SK-N-SH (cell line): ENCODE data around the gene LSM14B. TPM values are rescaled to one million over a fixed set of nuclear protein-coding genes. Genes with fewer than 3 reads are reported as not detected.

Experiments
- CTCF ChIA-PET: fragments of 300-600, 350-600 bp; formaldehyde crosslinking; extraction: SDS; loops from one replicate; lab custom pipeline; 2021; lab: Yijun Ruan, JAX
- POLR2A ChIA-PET: fragments of 350-600 bp; sonication (Branson Sonifier 250); formaldehyde crosslinking; extraction: SDS; loops from one replicate; lab custom pipeline; 2020; ENCODE audit warnings: antibody characterized with exemption, inconsistent platforms; lab: Yijun Ruan, JAX
- DNase-seq: peaks from one replicate; pipeline ENCODE4 v3.0.0; 2012
- H2AFZ ChIP-seq: fragments of 200-600 bp; sonication (generic); 2 replicates; pipeline ENCODE4 v1.8.1; 2016; ENCODE audit warnings: antibody characterized with exemption, mild to moderate bottlenecking, low read depth
- H3F3A ChIP-seq: fragments of 200-600 bp; sonication (generic); replicated peaks from 2 replicates; pipeline ENCODE3; 2016; ENCODE audit warnings: antibody characterized with exemption, mild to moderate bottlenecking; ENCODE audit not compliant: insufficient read depth
- H3K27ac ChIP-seq, 2 experiments: fragments of 200-500 bp in 1 of 2; fragments of 200-600 bp in 1 of 2; sonication (Bioruptor generic) in 1 of 2; sonication (generic), shearing (Covaris generic) in 1 of 2; 2 replicates each; pipeline versions ENCODE4 v1.5.1 to v1.6.1; 2014 to 2016; ENCODE audit warnings: low read depth in 2 of 2, inconsistent platforms in 1 of 2, low read length in 1 of 2, mild to moderate bottlenecking in 1 of 2, mixed read lengths in 1 of 2
- H3K27me3 ChIP-seq: fragments of 200-600 bp; sonication (generic), shearing (Covaris generic); 2 replicates; pipeline ENCODE4 v1.6.1; 2016; ENCODE audit warnings: mixed run types; ENCODE audit not compliant: insufficient read depth
- H3K36me3 ChIP-seq, 2 experiments: fragments of 200-500 bp in 1 of 2; fragments of 200-600 bp in 1 of 2; sonication (Bioruptor generic) in 1 of 2; sonication (generic) in 1 of 2; replicated peaks in 1 of 2; 2 replicates each; pipeline versions ENCODE3 to v1.5.1; 2014 to 2016; ENCODE audit warnings: low read length in 1 of 2, mild to moderate bottlenecking in 1 of 2; ENCODE audit not compliant: insufficient read depth in 2 of 2, control insufficient read depth in 1 of 2
- H3K4me1 ChIP-seq, 2 experiments: fragments of 200-500 bp in 1 of 2; fragments of 200-600 bp in 1 of 2; sonication (Bioruptor generic) in 1 of 2; sonication (generic), shearing (Covaris generic) in 1 of 2; 2 replicates each; pipeline versions ENCODE4 v1.5.1 to v1.6.1; 2014 to 2016; ENCODE audit warnings: low read depth in 1 of 2, low read length in 1 of 2, mixed run types in 1 of 2; ENCODE audit not compliant: insufficient read depth in 2 of 2, control insufficient read depth in 1 of 2
- H3K4me2 ChIP-seq: fragments of 200-600 bp; sonication (generic), shearing (Covaris generic); 2 replicates; pipeline ENCODE4 v1.6.1; 2017; ENCODE audit warnings: mixed run types
- H3K4me3 ChIP-seq, 2 experiments: fragments of 200-500 bp in 1 of 2; fragments of 200-600 bp in 1 of 2; sonication (Bioruptor generic) in 1 of 2; sonication (generic), shearing (Covaris generic) in 1 of 2; 2 replicates each; pipeline versions ENCODE4 v1.5.1 to v1.8.1; 2014 to 2016; ENCODE audit warnings: low read depth in 2 of 2, inconsistent platforms in 1 of 2, low read length in 1 of 2, mild to moderate bottlenecking in 1 of 2, mixed read lengths in 1 of 2, moderate library complexity in 1 of 2
- H3K79me2 ChIP-seq: fragments of 200-600 bp; sonication (generic); 2 replicates; pipeline ENCODE4 v1.8.1; 2017; ENCODE audit warnings: mild to moderate bottlenecking; ENCODE audit not compliant: insufficient read depth
- H3K9ac ChIP-seq: fragments of 200-600 bp; sonication (generic); 2 replicates; pipeline ENCODE4 v1.6.1; 2017; ENCODE audit warnings: mixed run types
- H3K9me2 ChIP-seq: fragments of 200-600 bp; sonication (generic); 2 replicates; pipeline ENCODE4 v1.6.1; 2017; ENCODE audit warnings: mixed run types
- H3K9me3 ChIP-seq: fragments of 200-600 bp; sonication (generic); 2 replicates; pipeline ENCODE4 v1.6.1; 2017; ENCODE audit warnings: mixed run types, mild to moderate bottlenecking, moderate library complexity
- H4K20me1 ChIP-seq: fragments of 200-600 bp; sonication (generic); 2 replicates; pipeline ENCODE4 v1.6.1; 2017; ENCODE audit warnings: mild to moderate bottlenecking, mixed run types; ENCODE audit not compliant: insufficient read depth
- CHD2 ChIP-seq: fragments of 150-350 bp; IDR thresholded peaks from 2 replicates; pipeline ENCODE4 v1.6.1; 2018; ENCODE audit warnings: low read length; ENCODE audit not compliant: partially characterized antibody
- ELF1 ChIP-seq: IDR thresholded peaks from 2 replicates; pipeline ENCODE4 v1.4.0; 2012
- EZH2phosphoT487 ChIP-seq: fragments of 200-600 bp; sonication (generic); IDR thresholded peaks from 2 replicates; pipeline ENCODE4 v1.6.1; 2017; ENCODE audit warnings: low read depth, mixed run types, mild to moderate bottlenecking, antibody characterized with exemption, moderate library complexity, borderline replicate concordance
- FOXJ3 ChIP-seq: sonication (generic); formaldehyde crosslinking; IDR thresholded peaks from 2 replicates; pipeline ENCODE4 v1.5.1; 2020; ENCODE audit warnings: mild to moderate bottlenecking, missing genetic modification reagents
- GABPA ChIP-seq: IDR thresholded peaks from 2 replicates; pipeline ENCODE4 v1.4.0; 2012; ENCODE audit warnings: low read depth, mild to moderate bottlenecking
- NRF1 ChIP-seq: IDR thresholded peaks from 2 replicates; pipeline ENCODE4 v1.6.1; 2012; ENCODE audit warnings: low read depth, mild to moderate bottlenecking, low read length
- RAD21 ChIP-seq: IDR thresholded peaks from 2 replicates; pipeline ENCODE4 v1.6.1; 2012; ENCODE audit warnings: mild to moderate bottlenecking, low read length
- RCOR1 ChIP-seq: fragments of 150-350 bp; IDR thresholded peaks from 2 replicates; pipeline ENCODE4 v1.6.1; 2017; ENCODE audit warnings: antibody characterized with exemption, low read length
- REST ChIP-seq: IDR thresholded peaks from 2 replicates; pipeline ENCODE4 v1.6.1; 2012; ENCODE audit warnings: mild to moderate bottlenecking, low read depth, low read length, moderate library complexity
- RXRA ChIP-seq: IDR thresholded peaks from 2 replicates; pipeline ENCODE4 v1.4.0; 2012; ENCODE audit warnings: low read depth, mild to moderate bottlenecking, borderline replicate concordance
- SIN3A ChIP-seq: IDR thresholded peaks from 2 replicates; pipeline ENCODE4 v1.6.1; 2012; ENCODE audit warnings: low read depth, mild to moderate bottlenecking, low read length, moderate library complexity, borderline replicate concordance
- TAF1 ChIP-seq: IDR thresholded peaks from 2 replicates; pipeline ENCODE4 v1.6.1; 2012; ENCODE audit warnings: low read depth, mild to moderate bottlenecking, low read length, moderate library complexity, borderline replicate concordance
- TCF12 ChIP-seq: IDR thresholded peaks from 2 replicates; pipeline ENCODE4 v1.4.0; 2012
- WGBS: methylation state at CpG from one replicate; pipeline ENCODE4 v1.1.6; 2017; ENCODE audit warnings: low lambda C conversion rate; 5-methylcytosine and 5-hydroxymethylcytosine counted together
- polyA plus RNA-seq, 3 experiments: library from polyadenylated mRNA; depleted of rRNA; stranded (reverse); fragments of >200 nt; gene quantifications; 2 replicates each; pipeline ENCODE4 v1.2.3, GENCODE V29; 2012
- TF ChIP-seq, protein P1 (sequence below): IDR thresholded peaks from 2 replicates; pipeline ENCODE4 v1.4.0; 2012; ENCODE audit warnings: low read depth, borderline replicate concordance
- TF ChIP-seq, protein P2 (sequence below): IDR thresholded peaks from 2 replicates; pipeline ENCODE4; 2012
- TF ChIP-seq, protein P3 (sequence below): fragments of 150-350 bp; IDR thresholded peaks from 2 replicates; pipeline ENCODE4 v1.6.1; 2017; ENCODE audit warnings: antibody characterized with exemption, low read length, low read depth, borderline replicate concordance
- TF ChIP-seq, protein P4 (sequence below): fragments of 150-350 bp; IDR thresholded peaks from 2 replicates; pipeline ENCODE4 v1.6.1; 2016; ENCODE audit warnings: mild to moderate bottlenecking, low read depth, low read length
- TF ChIP-seq, protein P5 (sequence below): fragments of 200-600 bp; sonication (generic); IDR thresholded peaks from 2 replicates; pipeline ENCODE4 v1.6.1; 2017; ENCODE audit warnings: antibody characterized with exemption, mild to moderate bottlenecking, moderate library complexity

Gene LSM14B
- polyA plus RNA-seq, 1 of the 3 experiments (the other 2 are of a cell fraction), result 64.6 TPM

DNA sequence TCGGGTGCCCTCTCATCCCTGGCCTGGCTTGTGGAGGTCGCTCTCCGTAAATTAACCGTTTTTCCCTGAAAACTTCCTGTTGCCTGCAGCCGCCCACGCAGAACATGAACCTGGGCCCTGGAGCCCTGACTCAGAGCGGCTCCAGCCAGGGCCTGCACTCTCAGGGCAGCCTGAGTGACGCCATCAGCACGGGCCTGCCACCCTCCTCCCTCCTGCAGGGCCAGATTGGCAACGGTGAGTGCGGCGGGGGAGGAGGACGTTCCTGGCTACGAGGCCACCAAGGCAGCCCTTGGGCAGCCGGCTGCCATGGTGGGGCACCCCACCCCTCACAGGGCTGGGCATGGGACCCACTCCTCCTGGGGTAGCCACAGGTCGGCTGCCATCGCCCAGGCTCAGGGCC, 39.1 kb downstream of the LSM14B start:
- 74% methylated on average over 11 of the region's 17 CpGs for WGBS
- no peak overlapping the region for H3K9ac ChIP-seq
- H2AFZ ChIP-seq, result no peak overlapping the region
- peaks cover 26% of the 10 kb centered on the region for H4K20me1 ChIP-seq
- no peak for DNase-seq
- ChIA-PET POLR2A (no interaction called here), CTCF (no interaction called here)
- H3K4me1 ChIP-seq, result peaks cover 0 to 5% of the 10 kb centered on the region in 2 experiments; a peak in 1 of 4 replicates
- H3F3A ChIP-seq, result no peaks in the 10 kb centered on the region
- H3K27me3 ChIP-seq, result no peaks in the 10 kb centered on the region
- no peaks in the 10 kb centered on the region for H3K9me3 ChIP-seq
- peaks cover 0 to 37% of the 10 kb centered on the region in 2 experiments for H3K36me3 ChIP-seq
- H3K27ac ChIP-seq, result no peak overlapping the region; a peak in 1 of 4 replicates
- TF ChIP-seq ELF1, result no peak
- TF ChIP-seq, protein P1, sequence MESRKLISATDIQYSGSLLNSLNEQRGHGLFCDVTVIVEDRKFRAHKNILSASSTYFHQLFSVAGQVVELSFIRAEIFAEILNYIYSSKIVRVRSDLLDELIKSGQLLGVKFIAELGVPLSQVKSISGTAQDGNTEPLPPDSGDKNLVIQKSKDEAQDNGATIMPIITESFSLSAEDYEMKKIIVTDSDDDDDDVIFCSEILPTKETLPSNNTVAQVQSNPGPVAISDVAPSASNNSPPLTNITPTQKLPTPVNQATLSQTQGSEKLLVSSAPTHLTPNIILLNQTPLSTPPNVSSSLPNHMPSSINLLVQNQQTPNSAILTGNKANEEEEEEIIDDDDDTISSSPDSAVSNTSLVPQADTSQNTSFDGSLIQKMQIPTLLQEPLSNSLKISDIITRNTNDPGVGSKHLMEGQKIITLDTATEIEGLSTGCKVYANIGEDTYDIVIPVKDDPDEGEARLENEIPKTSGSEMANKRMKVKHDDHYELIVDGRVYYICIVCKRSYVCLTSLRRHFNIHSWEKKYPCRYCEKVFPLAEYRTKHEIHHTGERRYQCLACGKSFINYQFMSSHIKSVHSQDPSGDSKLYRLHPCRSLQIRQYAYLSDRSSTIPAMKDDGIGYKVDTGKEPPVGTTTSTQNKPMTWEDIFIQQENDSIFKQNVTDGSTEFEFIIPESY, result no peak
- TF ChIP-seq, protein P2, sequence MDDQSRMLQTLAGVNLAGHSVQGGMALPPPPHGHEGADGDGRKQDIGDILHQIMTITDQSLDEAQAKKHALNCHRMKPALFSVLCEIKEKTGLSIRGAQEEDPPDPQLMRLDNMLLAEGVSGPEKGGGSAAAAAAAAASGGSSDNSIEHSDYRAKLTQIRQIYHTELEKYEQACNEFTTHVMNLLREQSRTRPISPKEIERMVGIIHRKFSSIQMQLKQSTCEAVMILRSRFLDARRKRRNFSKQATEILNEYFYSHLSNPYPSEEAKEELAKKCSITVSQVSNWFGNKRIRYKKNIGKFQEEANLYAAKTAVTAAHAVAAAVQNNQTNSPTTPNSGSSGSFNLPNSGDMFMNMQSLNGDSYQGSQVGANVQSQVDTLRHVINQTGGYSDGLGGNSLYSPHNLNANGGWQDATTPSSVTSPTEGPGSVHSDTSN, result no peak
- no peak for TF ChIP-seq RCOR1
- TF ChIP-seq, protein P3, sequence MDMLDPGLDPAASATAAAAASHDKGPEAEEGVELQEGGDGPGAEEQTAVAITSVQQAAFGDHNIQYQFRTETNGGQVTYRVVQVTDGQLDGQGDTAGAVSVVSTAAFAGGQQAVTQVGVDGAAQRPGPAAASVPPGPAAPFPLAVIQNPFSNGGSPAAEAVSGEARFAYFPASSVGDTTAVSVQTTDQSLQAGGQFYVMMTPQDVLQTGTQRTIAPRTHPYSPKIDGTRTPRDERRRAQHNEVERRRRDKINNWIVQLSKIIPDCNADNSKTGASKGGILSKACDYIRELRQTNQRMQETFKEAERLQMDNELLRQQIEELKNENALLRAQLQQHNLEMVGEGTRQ, result no peak
- TF ChIP-seq RXRA, result no peak
- TF ChIP-seq, protein P4, sequence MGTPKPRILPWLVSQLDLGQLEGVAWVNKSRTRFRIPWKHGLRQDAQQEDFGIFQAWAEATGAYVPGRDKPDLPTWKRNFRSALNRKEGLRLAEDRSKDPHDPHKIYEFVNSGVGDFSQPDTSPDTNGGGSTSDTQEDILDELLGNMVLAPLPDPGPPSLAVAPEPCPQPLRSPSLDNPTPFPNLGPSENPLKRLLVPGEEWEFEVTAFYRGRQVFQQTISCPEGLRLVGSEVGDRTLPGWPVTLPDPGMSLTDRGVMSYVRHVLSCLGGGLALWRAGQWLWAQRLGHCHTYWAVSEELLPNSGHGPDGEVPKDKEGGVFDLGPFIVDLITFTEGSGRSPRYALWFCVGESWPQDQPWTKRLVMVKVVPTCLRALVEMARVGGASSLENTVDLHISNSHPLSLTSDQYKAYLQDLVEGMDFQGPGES, result no peak
- no peak for TF ChIP-seq SIN3A
- no peak for TF ChIP-seq EZH2phosphoT487
- TF ChIP-seq RAD21, result no peak
- no peak for TF ChIP-seq GABPA
- no peak for TF ChIP-seq TAF1
- TF ChIP-seq FOXJ3 (CRISPR knock-in tag), result no peak
- no peak for TF ChIP-seq NRF1
- no peak for TF ChIP-seq REST
- TF ChIP-seq TCF12, result no peak
- no peak for TF ChIP-seq CHD2
- TF ChIP-seq, protein P5, sequence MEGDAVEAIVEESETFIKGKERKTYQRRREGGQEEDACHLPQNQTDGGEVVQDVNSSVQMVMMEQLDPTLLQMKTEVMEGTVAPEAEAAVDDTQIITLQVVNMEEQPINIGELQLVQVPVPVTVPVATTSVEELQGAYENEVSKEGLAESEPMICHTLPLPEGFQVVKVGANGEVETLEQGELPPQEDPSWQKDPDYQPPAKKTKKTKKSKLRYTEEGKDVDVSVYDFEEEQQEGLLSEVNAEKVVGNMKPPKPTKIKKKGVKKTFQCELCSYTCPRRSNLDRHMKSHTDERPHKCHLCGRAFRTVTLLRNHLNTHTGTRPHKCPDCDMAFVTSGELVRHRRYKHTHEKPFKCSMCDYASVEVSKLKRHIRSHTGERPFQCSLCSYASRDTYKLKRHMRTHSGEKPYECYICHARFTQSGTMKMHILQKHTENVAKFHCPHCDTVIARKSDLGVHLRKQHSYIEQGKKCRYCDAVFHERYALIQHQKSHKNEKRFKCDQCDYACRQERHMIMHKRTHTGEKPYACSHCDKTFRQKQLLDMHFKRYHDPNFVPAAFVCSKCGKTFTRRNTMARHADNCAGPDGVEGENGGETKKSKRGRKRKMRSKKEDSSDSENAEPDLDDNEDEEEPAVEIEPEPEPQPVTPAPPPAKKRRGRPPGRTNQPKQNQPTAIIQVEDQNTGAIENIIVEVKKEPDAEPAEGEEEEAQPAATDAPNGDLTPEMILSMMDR, result no peak
- no peaks in the 10 kb centered on the region for H3K9me2 ChIP-seq
- H3K4me3 ChIP-seq, result no peak overlapping the region
- peaks cover 32% of the 10 kb centered on the region for H3K79me2 ChIP-seq
- H3K4me2 ChIP-seq, result no peak overlapping the region
